Measurements from ENCODE around the gene SLC22A2. TPM values are rescaled to one million over a fixed set of nuclear protein-coding genes. Genes with fewer than 3 reads are reported as not detected.
"Not testable (repeated sequence)": the region's sequence is repeated elsewhere in the genome, so short reads cannot be mapped to it uniquely, and the experiment has no call there.

The SLC22A2 gene
- total RNA-seq, 4 donors from 2014 or later, result not detected

GRCh38 chr6:160240691-160241084 is 17.9 kb downstream of the SLC22A2 start:
- Histone ChIP-seq H3K4me3 (no peak overlapping the region), H3K27ac (no peak overlapping the region), H3K4me1 (no peaks in the 10 kb centered on the region), H3K27me3 (no peaks in the 10 kb centered on the region), H3K9me3 (peaks cover 0 to 8% (median 3%) of the 10 kb centered on the region in 4 donors), H3K36me3 (no peaks in the 10 kb centered on the region)
- TF ChIP-seq CTCF (IDR thresholded peaks at IDR 0.05) (no peak), EP300 (IDR thresholded peaks at IDR 0.05) (no peak), POLR2A (IDR thresholded peaks at IDR 0.05) (no peak)
- DNase-seq (ENCODE audit: low spot score in 2 of 2), result no peak
- 83 to 90% methylated on average over 1 of the region's 1 CpG for WGBS, 2 donors

- Histone ChIP-seq H3K27ac (no peak overlapping the region), H3K9me3 (peaks cover 0 to 8% (median 3%) of the 10 kb centered on the region in 4 donors), H3K36me3 (no peaks in the 10 kb centered on the region), H3K27me3 (no peaks in the 10 kb centered on the region), H3K4me3 (no peak overlapping the region), H3K4me1 (no peaks in the 10 kb centered on the region)
- whole genome bisulfite sequencing, 2 donors, result 77 to 86% methylated on average over 4 of the region's 4 CpGs
- DNase-seq (ENCODE audit: low spot score in 2 of 2), result no peak
- TF ChIP-seq CTCF (IDR thresholded peaks at IDR 0.05) (no peak), POLR2A (IDR thresholded peaks at IDR 0.05) (no peak), EP300 (IDR thresholded peaks at IDR 0.05) (no peak)
Measured at GRCh38 chr6:160239929-160240690, 18.5 kb downstream of the SLC22A2 start.

- Histone ChIP-seq H3K4me1 (no peaks in the 10 kb centered on the region), H3K27me3 (no peaks in the 10 kb centered on the region), H3K36me3 (no peaks in the 10 kb centered on the region), H3K27ac (peak overlapping the region in 1 of 4 donors; percentile 14), H3K9me3 (peaks cover 0 to 8% (median 3%) of the 10 kb centered on the region in 4 donors), H3K4me3 (no peak overlapping the region)
- DNase-seq (ENCODE audit: low spot score in 2 of 2), result no peak
- no peak for TF ChIP-seq POLR2A (IDR thresholded peaks at IDR 0.05)
- TF ChIP-seq CTCF (IDR thresholded peaks at IDR 0.05), result no peak
- TF ChIP-seq EP300 (IDR thresholded peaks at IDR 0.05), result no peak
- WGBS, 2 donors, result 77 to 80% methylated on average over 5 of the region's 5 CpGs
Measured at GRCh38 chr6:160238761-160239751, 19.6 kb downstream of the SLC22A2 start.

- Histone ChIP-seq H3K9me3 (peaks cover 0 to 8% (median 3%) of the 10 kb centered on the region in 4 donors), H3K36me3 (no peaks in the 10 kb centered on the region), H3K27me3 (no peaks in the 10 kb centered on the region), H3K27ac (peak overlapping the region in 1 of 4 donors; percentile 14), H3K4me3 (no peak overlapping the region), H3K4me1 (no peaks in the 10 kb centered on the region)
- WGBS, 2 donors, result 49 to 50% methylated on average over 2 of the region's 2 CpGs
- TF ChIP-seq POLR2A (IDR thresholded peaks at IDR 0.05) (no peak), EP300 (IDR thresholded peaks at IDR 0.05) (no peak)
- no peak for DNase-seq (ENCODE audit: low spot score in 2 of 2)
Measured at GRCh38 chr6:160238278-160238711, 20.3 kb downstream of the SLC22A2 start.

- 60 to 64% methylated on average over 2 of the region's 2 CpGs for WGBS, 2 donors
- H3K27ac ChIP-seq, result peak overlapping the region in 1 of 4 donors; percentile 14
- H3K27me3 ChIP-seq; H3K36me3 ChIP-seq; H3K4me3 ChIP-seq; H3K4me1 ChIP-seq; DNase-seq (ENCODE audit: low spot score in 2 of 2); H3K9me3 ChIP-seq: not testable (repeated sequence)
Measured at GRCh38 chr6:160237597-160238275, 20.9 kb downstream of the SLC22A2 start.

GRCh38 chr6:160236235-160236872 is 22.3 kb downstream of the SLC22A2 start:
- not testable (repeated sequence) for DNase-seq (ENCODE audit: low spot score in 2 of 2); H3K36me3 ChIP-seq; H3K4me1 ChIP-seq; H3K27me3 ChIP-seq; H3K27ac ChIP-seq; H3K4me3 ChIP-seq; H3K9me3 ChIP-seq
- 56 to 59% methylated on average over 2 of the region's 2 CpGs for WGBS, 2 donors

GRCh38 chr6:160233950-160234640 is 24.5 kb downstream of the SLC22A2 start:
- not testable (repeated sequence) for H3K36me3 ChIP-seq; H3K9me3 ChIP-seq; H3K4me3 ChIP-seq; H3K27ac ChIP-seq; H3K4me1 ChIP-seq; DNase-seq (ENCODE audit: low spot score in 2 of 2); H3K27me3 ChIP-seq
- WGBS, 2 donors, result 79 to 84% methylated on average over 12 of the region's 12 CpGs

Data from tibial nerve (tissue), 4 donors.